Uterus (tissue), 2 donors: ENCODE data around the gene DUOX1.

Experiments used
- POLR2A ChIP-seq, 2 donors: fragments of 450-650 bp; IDR thresholded peaks; one replicate each; pipeline ENCODE4 v1.6.1; 2016; ENCODE audit warnings: antibody characterized with exemption in 2 of 2, mild to moderate bottlenecking in 1 of 2, moderate library complexity in 1 of 2
- TF ChIP-seq, protein P1 (sequence below), 4 experiments: fragments of 200-600 bp in 2 of 4; fragments of 450-650 bp in 2 of 4; sonication (generic) in 2 of 4; IDR thresholded peaks; one replicate each; pipeline ENCODE4 v1.5.1; 2016 to 2019; ENCODE audit warnings: antibody characterized with exemption in 4 of 4, mild to moderate bottlenecking in 2 of 4, moderate library complexity in 1 of 4

DNA sequence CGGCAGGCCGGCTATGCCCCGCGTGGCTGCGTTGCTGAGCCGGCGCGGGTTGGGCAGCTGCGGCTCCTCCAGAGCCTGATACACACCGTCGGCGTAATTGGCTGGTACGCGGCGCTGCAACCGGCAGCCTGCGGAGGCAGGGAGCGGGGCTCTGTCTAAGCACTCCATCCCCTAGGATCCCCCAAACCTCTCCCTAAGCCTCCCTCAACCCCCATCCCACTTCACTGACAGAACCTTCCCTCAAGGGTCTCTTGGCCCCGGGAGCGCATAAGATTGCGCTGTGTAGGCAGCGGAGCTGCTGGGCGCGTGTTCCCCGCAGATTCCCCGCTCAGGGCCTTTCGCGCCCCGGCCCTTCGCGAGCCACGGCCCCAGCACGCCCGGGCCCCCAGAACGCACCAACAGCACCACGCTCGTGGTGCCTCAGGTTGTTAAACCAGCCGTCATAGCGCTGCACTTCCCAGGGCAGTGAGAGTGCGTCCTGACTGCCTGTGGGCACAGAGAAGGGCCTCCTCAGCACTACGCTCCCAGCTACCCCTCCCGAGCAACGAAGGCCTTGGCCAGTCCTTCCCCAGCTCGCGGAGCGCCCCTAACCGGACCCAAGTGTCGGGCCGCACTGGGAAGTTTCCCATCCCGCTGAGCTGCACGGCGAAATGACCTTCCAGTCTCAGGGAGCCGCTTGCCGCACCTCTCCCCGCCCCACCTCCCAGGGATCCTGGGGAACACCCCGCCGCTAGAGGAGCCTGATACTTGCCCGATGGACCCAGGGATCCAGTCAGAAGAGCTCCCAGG lies 17.0 kb upstream of the DUOX1 start:
- TF ChIP-seq, protein P1, sequence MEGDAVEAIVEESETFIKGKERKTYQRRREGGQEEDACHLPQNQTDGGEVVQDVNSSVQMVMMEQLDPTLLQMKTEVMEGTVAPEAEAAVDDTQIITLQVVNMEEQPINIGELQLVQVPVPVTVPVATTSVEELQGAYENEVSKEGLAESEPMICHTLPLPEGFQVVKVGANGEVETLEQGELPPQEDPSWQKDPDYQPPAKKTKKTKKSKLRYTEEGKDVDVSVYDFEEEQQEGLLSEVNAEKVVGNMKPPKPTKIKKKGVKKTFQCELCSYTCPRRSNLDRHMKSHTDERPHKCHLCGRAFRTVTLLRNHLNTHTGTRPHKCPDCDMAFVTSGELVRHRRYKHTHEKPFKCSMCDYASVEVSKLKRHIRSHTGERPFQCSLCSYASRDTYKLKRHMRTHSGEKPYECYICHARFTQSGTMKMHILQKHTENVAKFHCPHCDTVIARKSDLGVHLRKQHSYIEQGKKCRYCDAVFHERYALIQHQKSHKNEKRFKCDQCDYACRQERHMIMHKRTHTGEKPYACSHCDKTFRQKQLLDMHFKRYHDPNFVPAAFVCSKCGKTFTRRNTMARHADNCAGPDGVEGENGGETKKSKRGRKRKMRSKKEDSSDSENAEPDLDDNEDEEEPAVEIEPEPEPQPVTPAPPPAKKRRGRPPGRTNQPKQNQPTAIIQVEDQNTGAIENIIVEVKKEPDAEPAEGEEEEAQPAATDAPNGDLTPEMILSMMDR (IDR thresholded peaks at IDR 0.05): no peak
- TF ChIP-seq POLR2A (IDR thresholded peaks at IDR 0.05): no peak
